Left renal cortex interstitium (tissue), 4 donors: Measurements from ENCODE around the gene TNMD. TPM values are rescaled to one million over a fixed set of nuclear protein-coding genes. Genes with fewer than 3 reads are reported as not detected.
A peak's percentile ranks its signal among the peaks of the same experiment; 100 is the strongest.
"Not testable (repeated sequence)": the region's sequence is repeated elsewhere in the genome, so short reads cannot be mapped to it uniquely, and the experiment has no call there.

Experiments used
- DNase-seq, 4 donors: peaks; one replicate each; pipeline ENCODE4 v3.0.0-alpha.2; 2013; ENCODE audit warnings: low read depth in 4 of 4, low spot score in 2 of 4, missing footprints in 1 of 4
- polyA plus RNA-seq, 4 donors: library from polyadenylated mRNA; unstranded; fragments of 120-200 nt; gene quantifications; one replicate each; pipeline ENCODE4 v1.2.1, GENCODE V29; 2013; ENCODE audit not compliant: insufficient read length in 4 of 4

TNMD gene
- 1 to 10 TPM; 2.5 to 6.3 (median 2.9) TPM for polyA plus RNA-seq

- DNase-seq: no peak
Measured at GRCh38 chrX:100584611-100585010, at the start of gene TNMD. Gene TNMD, plus strand, starts transcription at chrX:100584936. Its CDS starts 83 bp downstream, at chrX:100585019.

- not testable (repeated sequence) for DNase-seq
Measured at GRCh38 chrX:100565534-100565933, 19.2 kb upstream of the TNMD start.

- no peak for DNase-seq
Measured at GRCh38 chrX:100586747-100587146, 2.0 kb downstream of the TNMD start.

- DNase-seq: no peak
Measured at GRCh38 chrX:100587861-100588260, 3.1 kb downstream of the TNMD start.

- DNase-seq: no peak
Measured at GRCh38 chrX:100591256-100592051, 6.7 kb downstream of the TNMD start.

- DNase-seq: no peak
Measured at GRCh38 chrX:100593126-100593525, 8.4 kb downstream of the TNMD start.

GRCh38 chrX:100593581-100593980 lies 8.8 kb downstream of the TNMD start:
- DNase-seq: no peak

GRCh38 chrX:100596601-100597000 lies 11.9 kb downstream of the TNMD start:
- DNase-seq: no peak

GRCh38 chrX:100599456-100599855 lies 14.7 kb downstream of the TNMD start:
- no peak for DNase-seq

GRCh38 chrX:100600340-100600739 lies 15.6 kb downstream of the TNMD start:
- DNase-seq: no peak

- no peak for DNase-seq
Measured at GRCh38 chrX:100600758-100601157, 16.0 kb downstream of the TNMD start.

GRCh38 chrX:100606753-100607152 lies 22.0 kb downstream of the TNMD start:
- DNase-seq: no peak

GRCh38 chrX:100609591-100609990 lies 24.9 kb downstream of the TNMD start:
- no peak for DNase-seq

GRCh38 chrX:100611951-100612350 lies 27.2 kb downstream of the TNMD start:
- DNase-seq: no peak

GRCh38 chrX:100615005-100615404 lies 30.3 kb downstream of the TNMD start:
- DNase-seq: no peak

GRCh38 chrX:100623001-100623400 lies 38.3 kb downstream of the TNMD start:
- DNase-seq: no peak

GRCh38 chrX:100625985-100626491 lies 41.3 kb downstream of the TNMD start:
- DNase-seq: no peak

GRCh38 chrX:100635040-100635439 lies 50.3 kb downstream of the TNMD start:
- no peak for DNase-seq

- DNase-seq: no peak
Measured at GRCh38 chrX:100635989-100636320, 51.2 kb downstream of the TNMD start.

- DNase-seq: peak in 3 of 4 donors; percentile 71 to 86 (median 74)
Measured at GRCh38 chrX:100636321-100636991, 51.7 kb downstream of the TNMD start, which contains the start of gene TSPAN6. Gene TSPAN6, minus strand, starts transcription at chrX:100636806. Its CDS starts 112 bp downstream, at chrX:100636694.

- DNase-seq: no peak
Measured at GRCh38 chrX:100642290-100642689, 57.6 kb downstream of the TNMD start.

- no peak for DNase-seq
Measured at GRCh38 chrX:100643212-100643611, 58.5 kb downstream of the TNMD start.
